OCI-LY3 (cell line): ENCODE data around the gene PRDM11.

Experiments
- H2AFZ ChIP-seq: fragments of 200-600, 300-600 bp; shearing (Covaris generic); 2 replicates; pipeline ENCODE4 v1.6.0; 2014; ENCODE audit warnings: antibody characterized with exemption, low read depth, low read length
- H3K27ac ChIP-seq: fragments of 200-600, 300-600 bp; sonication (generic); 2 replicates; pipeline ENCODE4 v1.5.1; 2014; ENCODE audit warnings: mild to moderate bottlenecking, low read length, moderate library complexity, mixed read lengths
- H3K27me3 ChIP-seq: fragments of 200-600, 300-600 bp; sonication (generic); 2 replicates; pipeline ENCODE4 v1.6.1; 2014; ENCODE audit warnings: low read depth, low read length, mixed read lengths
- H3K36me3 ChIP-seq: fragments of 200-600, 300-600 bp; sonication (generic); replicated peaks from 2 replicates; pipeline ENCODE3; 2014; ENCODE audit warnings: low read depth, low read length, mixed read lengths
- H3K4me1 ChIP-seq: fragments of 300-600, 200-600 bp; sonication (generic); 2 replicates; pipeline ENCODE4 v1.6.1; 2014; ENCODE audit warnings: low read length, mixed read lengths
- H3K4me2 ChIP-seq: fragments of 200-600, 300-600 bp; sonication (generic); 2 replicates; pipeline ENCODE4 v1.6.1; 2014; ENCODE audit warnings: low read length, mixed read lengths
- H3K4me3 ChIP-seq: fragments of 300-600, 200-600 bp; sonication (generic); 2 replicates; pipeline ENCODE4 v1.5.1; 2014; ENCODE audit warnings: antibody characterized with exemption, mild to moderate bottlenecking, low read length, moderate library complexity
- H3K79me2 ChIP-seq: fragments of 300-600, 200-600 bp; shearing (Covaris generic); 2 replicates; pipeline ENCODE4 v1.6.1; 2014; ENCODE audit warnings: mild to moderate bottlenecking, low read length, mixed read lengths
- H3K9ac ChIP-seq: fragments of 300-600, 200-600 bp; shearing (Covaris generic); 2 replicates; pipeline ENCODE4 v1.6.0; 2014; ENCODE audit warnings: mild to moderate bottlenecking, low read length, moderate library complexity
- H3K9me3 ChIP-seq: fragments of 200-600, 300-600 bp; shearing (Covaris generic); 2 replicates; pipeline ENCODE4 v1.6.1; 2014; ENCODE audit warnings: low read length, mixed read lengths; ENCODE audit not compliant: insufficient read depth
- H4K20me1 ChIP-seq: fragments of 200-600, 300-600 bp; sonication (generic); 2 replicates; pipeline ENCODE4 v1.6.1; 2016; ENCODE audit warnings: low read length, mixed read lengths; ENCODE audit not compliant: insufficient read depth
- EZH2phosphoT487 ChIP-seq: fragments of 200-600 bp; shearing (Covaris generic); IDR thresholded peaks from 2 replicates; pipeline ENCODE4 v1.6.1; 2018; ENCODE audit warnings: antibody characterized with exemption, mixed run types, low read depth
- TF ChIP-seq, protein P1 (sequence below): fragments of 200-600, 300-600 bp; sonication (generic); IDR thresholded peaks from 2 replicates; pipeline ENCODE4 v1.5.1; 2014; ENCODE audit warnings: antibody characterized with exemption, low read length, low read depth

Gene PRDM11

DNA sequence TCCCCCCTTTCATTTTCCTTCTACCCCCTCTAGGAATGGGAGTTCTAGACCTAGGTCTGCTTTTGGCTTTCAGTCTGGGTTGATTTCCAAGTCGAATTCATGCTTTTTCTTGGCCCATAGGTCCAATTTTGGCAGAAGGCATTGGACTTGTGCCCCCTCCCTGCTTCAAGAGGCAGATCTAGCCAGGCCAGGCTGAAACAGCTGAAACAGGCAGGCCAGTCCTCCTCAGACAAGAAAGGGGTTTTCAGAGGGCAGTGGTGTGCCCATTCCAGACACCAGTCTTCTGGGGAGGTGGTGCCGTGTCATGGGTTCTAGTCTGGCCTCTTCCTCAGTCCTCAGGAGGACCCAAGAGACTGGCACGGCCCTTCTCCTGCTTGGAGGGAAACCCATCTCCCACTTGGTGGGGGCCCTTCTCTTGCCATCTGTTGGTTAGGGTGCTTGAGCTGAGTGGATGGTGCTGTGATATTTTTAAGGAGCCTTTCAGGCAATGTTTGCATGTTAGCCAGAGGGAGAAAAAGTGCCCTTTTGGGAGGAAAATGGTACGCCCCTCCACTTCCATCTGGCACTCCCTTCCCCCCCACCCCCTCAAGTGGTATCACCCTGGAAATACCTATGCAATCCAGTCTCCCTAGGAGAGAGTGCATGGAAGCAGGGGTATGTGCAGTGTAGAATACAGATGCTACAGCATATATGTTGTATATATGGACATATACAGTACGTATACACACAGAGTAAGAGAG lies 86.1 kb downstream of the PRDM11 start:
- Histone ChIP-seq H3K79me2 (no peaks in the 10 kb centered on the region), H3K4me1 (no peaks in the 10 kb centered on the region), H3K27ac (no peak overlapping the region), H3K9me3 (no peaks in the 10 kb centered on the region), H3K36me3 (no peaks in the 10 kb centered on the region), H4K20me1 (no peaks in the 10 kb centered on the region), H3K9ac (no peak overlapping the region), H3K4me2 (no peak overlapping the region), H3K27me3 (peaks cover 21% of the 10 kb centered on the region), H2AFZ (no peak overlapping the region), H3K4me3 (no peak overlapping the region)
- TF ChIP-seq, protein P1, sequence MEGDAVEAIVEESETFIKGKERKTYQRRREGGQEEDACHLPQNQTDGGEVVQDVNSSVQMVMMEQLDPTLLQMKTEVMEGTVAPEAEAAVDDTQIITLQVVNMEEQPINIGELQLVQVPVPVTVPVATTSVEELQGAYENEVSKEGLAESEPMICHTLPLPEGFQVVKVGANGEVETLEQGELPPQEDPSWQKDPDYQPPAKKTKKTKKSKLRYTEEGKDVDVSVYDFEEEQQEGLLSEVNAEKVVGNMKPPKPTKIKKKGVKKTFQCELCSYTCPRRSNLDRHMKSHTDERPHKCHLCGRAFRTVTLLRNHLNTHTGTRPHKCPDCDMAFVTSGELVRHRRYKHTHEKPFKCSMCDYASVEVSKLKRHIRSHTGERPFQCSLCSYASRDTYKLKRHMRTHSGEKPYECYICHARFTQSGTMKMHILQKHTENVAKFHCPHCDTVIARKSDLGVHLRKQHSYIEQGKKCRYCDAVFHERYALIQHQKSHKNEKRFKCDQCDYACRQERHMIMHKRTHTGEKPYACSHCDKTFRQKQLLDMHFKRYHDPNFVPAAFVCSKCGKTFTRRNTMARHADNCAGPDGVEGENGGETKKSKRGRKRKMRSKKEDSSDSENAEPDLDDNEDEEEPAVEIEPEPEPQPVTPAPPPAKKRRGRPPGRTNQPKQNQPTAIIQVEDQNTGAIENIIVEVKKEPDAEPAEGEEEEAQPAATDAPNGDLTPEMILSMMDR, result no peak
- TF ChIP-seq EZH2phosphoT487, result no peak

DNA sequence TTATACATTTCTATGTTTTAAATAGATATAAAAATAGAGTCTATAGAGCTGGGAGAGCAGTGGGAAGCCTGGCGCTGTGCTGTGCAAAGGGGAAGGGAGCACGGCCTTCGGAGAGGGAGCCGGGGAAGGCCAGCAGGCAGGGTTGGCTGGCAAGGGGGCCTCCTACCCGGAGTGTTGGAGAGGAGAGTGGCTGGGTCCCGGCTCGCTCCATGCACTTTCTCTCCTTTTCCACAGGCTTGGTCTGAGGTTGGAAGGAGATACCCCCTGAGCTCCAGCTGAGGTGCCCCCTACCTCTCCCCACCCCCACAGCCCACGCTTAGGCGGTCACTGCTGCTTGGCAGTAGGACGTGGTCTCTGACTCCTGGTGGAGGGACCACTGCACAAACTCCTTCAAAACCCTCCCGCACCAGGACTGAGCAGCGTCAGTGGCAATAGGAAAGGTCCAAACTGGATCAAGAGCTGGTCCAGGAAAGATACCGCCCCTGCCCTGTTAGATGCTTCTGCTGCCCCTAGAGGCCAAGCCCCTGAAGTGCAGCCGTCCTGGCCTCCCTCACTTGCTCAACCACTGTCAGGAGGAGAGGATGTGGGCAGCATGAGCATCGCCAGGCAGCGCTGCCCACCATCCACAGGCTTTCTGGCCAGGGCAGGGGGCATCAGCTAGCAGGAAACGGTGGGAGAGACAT lies 86.8 kb downstream of the PRDM11 start:
- no peak for TF ChIP-seq EZH2phosphoT487
- TF ChIP-seq, protein P1, result peak; percentile 63
- Histone ChIP-seq H3K9me3 (no peaks in the 10 kb centered on the region), H3K9ac (no peak overlapping the region), H3K27me3 (peaks cover 28% of the 10 kb centered on the region), H3K79me2 (no peaks in the 10 kb centered on the region), H4K20me1 (no peaks in the 10 kb centered on the region), H3K4me2 (peak overlapping the region; percentile 42; the same call in 1 of the 2 replicates), H3K4me1 (no peaks in the 10 kb centered on the region), H3K4me3 (no peak overlapping the region), H3K36me3 (no peaks in the 10 kb centered on the region), H3K27ac (no peak overlapping the region), H2AFZ (no peak overlapping the region)

DNA sequence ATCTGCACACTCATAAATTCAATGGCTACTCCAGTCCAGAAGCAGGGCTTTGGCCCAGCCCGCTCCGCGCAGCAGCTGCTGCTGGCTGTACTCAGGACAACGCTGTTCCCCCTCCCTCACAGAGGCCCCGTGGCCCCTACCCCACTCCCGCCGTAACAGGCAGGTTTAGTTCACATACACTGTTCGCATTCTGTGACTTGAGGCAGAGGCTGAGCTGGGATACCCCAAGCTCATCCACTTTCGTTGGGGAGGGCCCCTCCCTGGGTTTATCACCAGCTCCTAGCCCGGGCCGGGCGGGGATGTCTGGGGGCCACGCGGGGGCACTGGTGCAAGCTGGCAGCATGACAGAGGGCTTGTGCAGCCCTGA lies 87.3 kb downstream of the PRDM11 start:
- H2AFZ ChIP-seq, result no peak overlapping the region
- TF ChIP-seq EZH2phosphoT487, result no peak
- TF ChIP-seq, protein P1, result 0 out of 2 replicates have a peak, but pooled peaks have one; percentile 1
- H3K4me3 ChIP-seq, result no peak overlapping the region
- no peaks in the 10 kb centered on the region for H3K4me1 ChIP-seq
- H3K9me3 ChIP-seq, result no peaks in the 10 kb centered on the region
- no peaks in the 10 kb centered on the region for H3K79me2 ChIP-seq
- no peak overlapping the region for H3K27ac ChIP-seq
- H3K4me2 ChIP-seq, result no peak overlapping the region
- H3K9ac ChIP-seq, result no peak overlapping the region
- H4K20me1 ChIP-seq, result no peaks in the 10 kb centered on the region
- no peaks in the 10 kb centered on the region for H3K36me3 ChIP-seq
- peaks cover 33% of the 10 kb centered on the region for H3K27me3 ChIP-seq

DNA sequence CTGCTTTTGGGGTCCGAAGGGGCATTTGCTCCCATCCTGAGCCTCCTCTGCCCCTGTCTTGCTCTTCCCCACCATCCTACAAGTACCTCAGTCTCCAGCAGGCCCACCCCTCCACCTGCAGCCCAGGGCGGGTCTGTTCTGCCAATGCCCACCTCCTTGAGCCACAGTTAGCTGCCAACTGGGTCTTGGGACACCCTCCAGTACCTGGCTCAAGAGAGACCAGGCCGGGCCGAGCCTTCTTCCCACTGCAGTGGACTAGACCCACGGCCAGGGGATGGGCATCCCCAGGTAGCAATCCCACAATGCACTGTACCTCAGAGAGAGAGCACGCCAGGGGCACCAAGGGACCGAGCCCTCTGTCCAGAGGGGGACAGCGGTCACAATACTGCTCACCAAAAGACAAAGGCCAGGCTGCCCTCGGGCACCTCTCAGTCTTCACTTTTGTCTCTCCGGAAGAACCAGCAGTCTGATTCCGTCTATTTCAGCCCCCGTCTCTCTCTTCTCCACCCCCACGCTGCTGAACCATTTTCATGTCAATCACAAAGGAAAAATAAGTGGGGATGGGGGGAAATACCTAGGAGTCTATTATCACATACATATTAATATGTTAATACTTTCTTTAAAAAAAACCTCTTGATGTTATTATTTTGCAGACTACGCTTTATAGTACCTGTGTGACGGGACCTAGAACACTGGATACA lies 88.0 kb downstream of the PRDM11 start:
- H3K4me2 ChIP-seq, result no peak overlapping the region
- H3K36me3 ChIP-seq, result no peaks in the 10 kb centered on the region
- no peaks in the 10 kb centered on the region for H4K20me1 ChIP-seq
- peaks cover 40% of the 10 kb centered on the region for H3K27me3 ChIP-seq
- TF ChIP-seq EZH2phosphoT487, result no peak
- TF ChIP-seq, protein P1, result no peak
- H2AFZ ChIP-seq, result no peak overlapping the region
- no peak overlapping the region for H3K27ac ChIP-seq
- H3K4me3 ChIP-seq, result no peak overlapping the region
- H3K9ac ChIP-seq, result no peak overlapping the region
- H3K79me2 ChIP-seq, result no peaks in the 10 kb centered on the region
- no peaks in the 10 kb centered on the region for H3K9me3 ChIP-seq
- H3K4me1 ChIP-seq, result no peaks in the 10 kb centered on the region
